ENCODE results near the gene GPR139. TPM values are rescaled to one million over a fixed set of nuclear protein-coding genes. Genes with fewer than 3 reads are reported as not detected.

GPR139 gene
- not detected in 2 replicates for total RNA-seq (ENCODE audit: low replicate concordance)

GRCh38 chr16:20073203-20074098 is at the start of gene GPR139:
Gene GPR139 (minus strand): TSS chr16:20073890. CDS start chr16:20073616, 274 bp downstream.
- Mint-ChIP-seq H3K4me3 (peak within 1 kb of the TSS; percentile 82), H3K4me1 (peaks cover 13% of the 10 kb centered on the region), H3K27ac (no peak within 1 kb of the TSS), H3K9me3 (peaks cover 6% of the 10 kb centered on the region), H3K27me3 (ENCODE audit: insufficient read depth, low read depth) (peaks cover 43% of the 10 kb centered on the region), H3K36me3 (no peaks in the 10 kb centered on the region)
- no peaks in the 10 kb centered on the region for H3K9me3 ChIP-seq (ENCODE audit: low read depth)
- DNase-seq (ENCODE audit: low spot score) = peak; percentile 70
- no peak within 1 kb of the TSS for H3K27ac ChIP-seq
- no peak within 1 kb of the TSS for H3K9ac ChIP-seq
- peaks cover 76% of the 10 kb centered on the region for H3K27me3 ChIP-seq
- peaks cover 25% of the 10 kb centered on the region for H3F3A ChIP-seq (ENCODE audit: low read depth)
- peak within 1 kb of the TSS; percentile 59 for H3K4me3 ChIP-seq
- TF ChIP-seq EZH2phosphoT487 (IDR thresholded peaks at IDR 0.05) (peak; percentile 48), EZH2 (IDR thresholded peaks at IDR 0.05) (peak; percentile 74), CTCF (IDR thresholded peaks at IDR 0.05) (no peak)
- H3K36me3 ChIP-seq = no peaks in the 10 kb centered on the region
- no peaks in the 10 kb centered on the region for H3K79me2 ChIP-seq (ENCODE audit: low read depth)
- peaks cover 36% of the 10 kb centered on the region for H3K4me1 ChIP-seq
- H2AFZ ChIP-seq (replicated peaks) = peak within 1 kb of the TSS; percentile 97
- peak within 1 kb of the TSS; percentile 80 for H3K4me2 ChIP-seq
- peaks cover 12% of the 10 kb centered on the region for H4K20me1 ChIP-seq (ENCODE audit: low read depth)

GRCh38 chr16:20122011-20122410 is 48.3 kb upstream of the GPR139 start:
- no peak overlapping the region for H3K9ac ChIP-seq
- no peaks in the 10 kb centered on the region for H3K9me3 ChIP-seq (ENCODE audit: low read depth)
- DNase-seq (ENCODE audit: low spot score) = no peak
- Mint-ChIP-seq H3K9me3 (peaks cover 9% of the 10 kb centered on the region), H3K27ac (no peak overlapping the region), H3K27me3 (ENCODE audit: insufficient read depth, low read depth) (no peaks in the 10 kb centered on the region), H3K4me1 (peaks cover 2% of the 10 kb centered on the region), H3K4me3 (no peak overlapping the region), H3K36me3 (no peaks in the 10 kb centered on the region)
- no peak overlapping the region for H3K4me3 ChIP-seq
- H3K4me2 ChIP-seq = no peak overlapping the region
- H3F3A ChIP-seq (ENCODE audit: low read depth) = no peaks in the 10 kb centered on the region
- no peaks in the 10 kb centered on the region for H3K4me1 ChIP-seq
- no peaks in the 10 kb centered on the region for H3K79me2 ChIP-seq (ENCODE audit: low read depth)
- H3K27me3 ChIP-seq = no peaks in the 10 kb centered on the region
- H3K36me3 ChIP-seq = no peaks in the 10 kb centered on the region
- no peaks in the 10 kb centered on the region for H4K20me1 ChIP-seq (ENCODE audit: low read depth)
- TF ChIP-seq EZH2 (IDR thresholded peaks at IDR 0.05) (no peak), CTCF (IDR thresholded peaks at IDR 0.05) (no peak), EZH2phosphoT487 (IDR thresholded peaks at IDR 0.05) (no peak)
- H2AFZ ChIP-seq (replicated peaks) = no peak overlapping the region
- no peak overlapping the region for H3K27ac ChIP-seq

GRCh38 chr16:20114356-20114755 is 40.7 kb upstream of the GPR139 start:
- H3K27me3 ChIP-seq = no peaks in the 10 kb centered on the region
- H3K9me3 ChIP-seq (ENCODE audit: low read depth) = no peaks in the 10 kb centered on the region
- no peak overlapping the region for H2AFZ ChIP-seq (replicated peaks)
- H3K4me1 Mint-ChIP-seq = peaks cover 2% of the 10 kb centered on the region
- H3K9ac ChIP-seq = no peak overlapping the region
- H3K4me1 ChIP-seq = no peaks in the 10 kb centered on the region
- H3K27me3 Mint-ChIP-seq (ENCODE audit: insufficient read depth, low read depth) = peaks cover under 1% of the 10 kb centered on the region
- no peaks in the 10 kb centered on the region for H4K20me1 ChIP-seq (ENCODE audit: low read depth)
- H3K36me3 Mint-ChIP-seq = no peaks in the 10 kb centered on the region
- TF ChIP-seq EZH2 (IDR thresholded peaks at IDR 0.05) = no peak
- TF ChIP-seq CTCF (IDR thresholded peaks at IDR 0.05) = no peak
- H3K36me3 ChIP-seq = no peaks in the 10 kb centered on the region
- H3K9me3 Mint-ChIP-seq = no peaks in the 10 kb centered on the region
- H3K27ac ChIP-seq = no peak overlapping the region
- H3K79me2 ChIP-seq (ENCODE audit: low read depth) = no peaks in the 10 kb centered on the region
- H3F3A ChIP-seq (ENCODE audit: low read depth) = no peaks in the 10 kb centered on the region
- DNase-seq (ENCODE audit: low spot score) = no peak
- no peak overlapping the region for H3K27ac Mint-ChIP-seq
- H3K4me3 Mint-ChIP-seq = no peak overlapping the region
- no peak overlapping the region for H3K4me2 ChIP-seq
- H3K4me3 ChIP-seq = no peak overlapping the region

All from neural progenitor cell (in vitro differentiated cells).